ENCODE results near the gene RAB5A.

- TF ChIP-seq POLR2AphosphoS5 (IDR thresholded peaks at IDR 0.05) (no peak), POLR2A (IDR thresholded peaks at IDR 0.05) (no peak)
These were observed 6.3 kb upstream of the RAB5A start for GRCh38 chr3:19940643-19941042.

Data from transverse colon (tissue), 3 donors.